Measurements from ENCODE around the gene RAB7B. TPM values are rescaled to one million over a fixed set of nuclear protein-coding genes. Genes with fewer than 3 reads are reported as not detected.

The RAB7B gene
- total RNA-seq, 1 donor from 2014 or later: 6.6 TPM

- FAIRE-seq: no peak
Measured at GRCh38 chr1:206032380-206033140, 29.4 kb upstream of the RAB7B start.

GRCh38 chr1:206030714-206031113 is 27.5 kb upstream of the RAB7B start:
- FAIRE-seq (no peak), DNase-seq (ENCODE audit: low read depth) (peak; percentile 44)
- Histone ChIP-seq H3K79me2 (ENCODE audit: insufficient read depth, low read length) (no peaks in the 10 kb centered on the region), H2AFZ (ENCODE audit: low read depth, low read length) (no peak overlapping the region), H3K4me1 (ENCODE audit: insufficient read depth, low read length) (no peaks in the 10 kb centered on the region), H3K4me3 (ENCODE audit: insufficient read depth, low read depth, low read length) (no peak overlapping the region), H4K20me1 (ENCODE audit: insufficient read depth, low read length) (no peaks in the 10 kb centered on the region), H3K4me2 (ENCODE audit: low read length) (no peak overlapping the region), H3K27me3 (ENCODE audit: insufficient read depth, low read length) (peaks cover 18% of the 10 kb centered on the region), H3K9ac (ENCODE audit: low read length) (no peak overlapping the region), H3K9me3 (ENCODE audit: insufficient read depth, low read depth, low read length) (no peaks in the 10 kb centered on the region), H3K27ac (ENCODE audit: low read depth, low read length) (no peak overlapping the region), H3K36me3 (ENCODE audit: insufficient read depth, low read length) (no peaks in the 10 kb centered on the region)
- TF ChIP-seq EZH2 (IDR thresholded peaks at IDR 0.05; ENCODE audit: insufficient read depth, low read length): no peak
- peak; percentile 96 for TF ChIP-seq CTCF (IDR thresholded peaks at IDR 0.05; ENCODE audit: insufficient read depth, low read depth, low read length)
- no peaks in the 10 kb centered on the region for H3K36me3 Mint-ChIP-seq (ENCODE audit: low read depth, unreplicated experiment)
- H3K4me3 Mint-ChIP-seq (ENCODE audit: unreplicated experiment): no peak overlapping the region
- peaks cover 39% of the 10 kb centered on the region for H3K27me3 Mint-ChIP-seq (ENCODE audit: low read depth, unreplicated experiment)
- no peak overlapping the region for H3K27ac Mint-ChIP-seq (ENCODE audit: unreplicated experiment)
- H3K9me3 Mint-ChIP-seq (ENCODE audit: unreplicated experiment): peaks cover 22% of the 10 kb centered on the region
- H3K4me1 Mint-ChIP-seq (ENCODE audit: low read depth, unreplicated experiment): no peaks in the 10 kb centered on the region

More at GRCh38 chr1:206032380-206033140, 29.4 kb upstream of the RAB7B start:
- Mint-ChIP-seq H3K4me3 (ENCODE audit: unreplicated experiment) (no peak overlapping the region), H3K36me3 (ENCODE audit: low read depth, unreplicated experiment) (no peaks in the 10 kb centered on the region), H3K27me3 (ENCODE audit: low read depth, unreplicated experiment) (peaks cover 41% of the 10 kb centered on the region), H3K27ac (ENCODE audit: unreplicated experiment) (no peak overlapping the region), H3K9me3 (ENCODE audit: unreplicated experiment) (peaks cover 15% of the 10 kb centered on the region), H3K4me1 (ENCODE audit: low read depth, unreplicated experiment) (no peaks in the 10 kb centered on the region)
- Histone ChIP-seq H3K36me3 (ENCODE audit: insufficient read depth, low read length) (no peaks in the 10 kb centered on the region), H3K27me3 (ENCODE audit: insufficient read depth, low read length) (peaks cover 28% of the 10 kb centered on the region), H3K9me3 (ENCODE audit: insufficient read depth, low read depth, low read length) (no peaks in the 10 kb centered on the region), H2AFZ (ENCODE audit: low read depth, low read length) (no peak overlapping the region), H3K9ac (ENCODE audit: low read length) (no peak overlapping the region), H3K4me1 (ENCODE audit: insufficient read depth, low read length) (no peaks in the 10 kb centered on the region), H3K79me2 (ENCODE audit: insufficient read depth, low read length) (no peaks in the 10 kb centered on the region), H3K27ac (ENCODE audit: low read depth, low read length) (no peak overlapping the region), H3K4me3 (ENCODE audit: insufficient read depth, low read depth, low read length) (no peak overlapping the region), H3K4me2 (ENCODE audit: low read length) (no peak overlapping the region), H4K20me1 (ENCODE audit: insufficient read depth, low read length) (no peaks in the 10 kb centered on the region)
- TF ChIP-seq CTCF (IDR thresholded peaks at IDR 0.05; ENCODE audit: insufficient read depth, low read depth, low read length) (no peak), EZH2 (IDR thresholded peaks at IDR 0.05; ENCODE audit: insufficient read depth, low read length) (no peak)
- no peak for DNase-seq (ENCODE audit: low read depth)

GRCh38 chr1:206030191-206030590 is 27.0 kb upstream of the RAB7B start:
- H3K4me2 ChIP-seq (ENCODE audit: low read length): no peak overlapping the region
- Mint-ChIP-seq H3K27ac (ENCODE audit: unreplicated experiment) (no peak overlapping the region), H3K4me3 (ENCODE audit: unreplicated experiment) (no peak overlapping the region), H3K36me3 (ENCODE audit: low read depth, unreplicated experiment) (no peaks in the 10 kb centered on the region), H3K27me3 (ENCODE audit: low read depth, unreplicated experiment) (peaks cover 35% of the 10 kb centered on the region), H3K9me3 (ENCODE audit: unreplicated experiment) (peaks cover 22% of the 10 kb centered on the region), H3K4me1 (ENCODE audit: low read depth, unreplicated experiment) (no peaks in the 10 kb centered on the region)
- H3K9ac ChIP-seq (ENCODE audit: low read length): no peak overlapping the region
- no peaks in the 10 kb centered on the region for H3K36me3 ChIP-seq (ENCODE audit: insufficient read depth, low read length)
- peaks cover 14% of the 10 kb centered on the region for H3K27me3 ChIP-seq (ENCODE audit: insufficient read depth, low read length)
- FAIRE-seq: no peak
- no peak overlapping the region for H2AFZ ChIP-seq (ENCODE audit: low read depth, low read length)
- TF ChIP-seq EZH2 (IDR thresholded peaks at IDR 0.05; ENCODE audit: insufficient read depth, low read length) (no peak), CTCF (IDR thresholded peaks at IDR 0.05; ENCODE audit: insufficient read depth, low read depth, low read length) (no peak)
- no peaks in the 10 kb centered on the region for H4K20me1 ChIP-seq (ENCODE audit: insufficient read depth, low read length)
- H3K4me3 ChIP-seq (ENCODE audit: insufficient read depth, low read depth, low read length): no peak overlapping the region
- no peaks in the 10 kb centered on the region for H3K4me1 ChIP-seq (ENCODE audit: insufficient read depth, low read length)
- H3K79me2 ChIP-seq (ENCODE audit: insufficient read depth, low read length): no peaks in the 10 kb centered on the region
- no peaks in the 10 kb centered on the region for H3K9me3 ChIP-seq (ENCODE audit: insufficient read depth, low read depth, low read length)
- no peak overlapping the region for H3K27ac ChIP-seq (ENCODE audit: low read depth, low read length)
- no peak for DNase-seq (ENCODE audit: low read depth)

All from astrocyte (in vitro differentiated cells and primary cell).